ENCODE data around the gene CSTB.

DNA sequence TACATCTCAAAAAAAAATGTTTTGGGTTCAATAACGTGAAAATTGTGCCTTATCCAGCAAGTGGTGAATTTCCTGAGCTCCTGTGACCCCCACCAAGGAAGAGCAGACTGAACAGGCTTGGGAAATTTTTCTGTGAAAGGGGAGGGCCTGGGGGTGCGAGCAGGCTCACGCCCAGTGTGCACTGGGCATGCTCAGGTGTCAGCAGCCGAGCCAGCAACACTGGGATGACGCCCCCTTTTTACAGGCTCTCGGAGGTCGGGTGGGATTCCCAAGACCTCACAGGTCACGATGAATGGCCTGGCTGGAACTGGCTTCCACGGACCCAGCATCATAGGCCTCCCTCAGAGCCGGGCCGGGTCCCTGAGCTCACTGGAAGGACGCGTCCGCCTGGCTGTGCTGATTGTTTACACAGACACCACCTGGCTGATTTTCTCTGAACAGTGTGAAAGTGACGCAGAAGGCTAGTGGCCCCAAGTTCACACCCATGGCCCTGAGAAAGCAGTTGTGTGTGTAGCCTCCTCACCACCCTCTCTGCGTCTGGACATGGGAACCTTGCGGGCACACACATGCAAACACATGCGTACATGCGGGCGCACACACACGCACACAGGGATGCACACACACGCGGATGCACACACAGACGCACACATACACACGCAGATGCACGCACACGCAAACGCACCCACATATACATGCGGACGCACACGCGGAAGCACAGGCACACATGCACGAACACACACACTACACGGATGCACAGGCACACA is 9.2 kb downstream of the CSTB start:
- no peak for TF ChIP-seq POLR2A (IDR thresholded peaks at IDR 0.05; ENCODE audit: extremely low read depth, insufficient read length)
- TF ChIP-seq, protein P1, sequence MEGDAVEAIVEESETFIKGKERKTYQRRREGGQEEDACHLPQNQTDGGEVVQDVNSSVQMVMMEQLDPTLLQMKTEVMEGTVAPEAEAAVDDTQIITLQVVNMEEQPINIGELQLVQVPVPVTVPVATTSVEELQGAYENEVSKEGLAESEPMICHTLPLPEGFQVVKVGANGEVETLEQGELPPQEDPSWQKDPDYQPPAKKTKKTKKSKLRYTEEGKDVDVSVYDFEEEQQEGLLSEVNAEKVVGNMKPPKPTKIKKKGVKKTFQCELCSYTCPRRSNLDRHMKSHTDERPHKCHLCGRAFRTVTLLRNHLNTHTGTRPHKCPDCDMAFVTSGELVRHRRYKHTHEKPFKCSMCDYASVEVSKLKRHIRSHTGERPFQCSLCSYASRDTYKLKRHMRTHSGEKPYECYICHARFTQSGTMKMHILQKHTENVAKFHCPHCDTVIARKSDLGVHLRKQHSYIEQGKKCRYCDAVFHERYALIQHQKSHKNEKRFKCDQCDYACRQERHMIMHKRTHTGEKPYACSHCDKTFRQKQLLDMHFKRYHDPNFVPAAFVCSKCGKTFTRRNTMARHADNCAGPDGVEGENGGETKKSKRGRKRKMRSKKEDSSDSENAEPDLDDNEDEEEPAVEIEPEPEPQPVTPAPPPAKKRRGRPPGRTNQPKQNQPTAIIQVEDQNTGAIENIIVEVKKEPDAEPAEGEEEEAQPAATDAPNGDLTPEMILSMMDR (IDR thresholded peaks at IDR 0.05; ENCODE audit: low read depth, low read length), result no peak
- TF ChIP-seq MAX (IDR thresholded peaks at IDR 0.05; ENCODE audit: low read depth, low read length), result no peak
